Mucosa of stomach (tissue), 1 donor: ENCODE data around the gene KRTAP10-10.
"Not testable (repeated sequence)": the region's sequence is repeated elsewhere in the genome, so short reads cannot be mapped to it uniquely, and the experiment has no call there.

Experiments
- H3K27me3 ChIP-seq: one replicate; pipeline ENCODE4 v1.7.0; 2013; ENCODE audit warnings: mild to moderate bottlenecking, low read length; ENCODE audit not compliant: control insufficient read depth, insufficient read depth
- H3K36me3 ChIP-seq: one replicate; pipeline ENCODE4 v1.7.0; 2013; ENCODE audit warnings: low read length; ENCODE audit not compliant: control insufficient read depth, insufficient read depth
- H3K4me1 ChIP-seq: one replicate; pipeline ENCODE4 v1.7.0; 2013; ENCODE audit warnings: mild to moderate bottlenecking, low read length; ENCODE audit not compliant: control insufficient read depth, insufficient read depth
- H3K4me3 ChIP-seq: one replicate; pipeline ENCODE4 v1.7.0; 2013; ENCODE audit warnings: low read length
- H3K9ac ChIP-seq: one replicate; pipeline ENCODE4 v1.7.0; 2013; ENCODE audit warnings: mild to moderate bottlenecking, low read length, moderate library complexity
- H3K9me3 ChIP-seq: one replicate; pipeline ENCODE4 v1.7.0; 2013; ENCODE audit warnings: mild to moderate bottlenecking, low read length, moderate library complexity; ENCODE audit not compliant: control insufficient read depth
- donor health status: Pancreatic carcinoma.

The KRTAP10-10 gene

DNA sequence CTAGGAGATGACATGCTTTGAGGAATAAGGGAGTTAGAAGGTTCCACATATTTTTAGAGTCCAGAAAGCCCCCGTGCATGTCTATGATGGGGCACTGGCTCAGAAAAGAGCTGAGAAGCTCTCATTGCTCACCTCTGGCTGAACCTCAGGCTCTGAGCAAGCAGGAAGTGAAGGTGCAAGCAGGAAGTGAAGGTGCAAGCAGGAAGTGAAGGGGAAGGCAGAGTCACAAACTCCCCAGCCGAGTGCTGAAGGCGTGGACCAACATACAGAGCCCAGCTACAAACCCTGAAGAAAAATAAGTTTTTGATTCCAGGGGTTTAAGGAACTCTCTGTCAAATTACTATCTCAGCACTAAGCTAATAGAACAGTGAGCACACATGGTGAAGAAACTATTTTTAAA lies 18.2 kb upstream of the KRTAP10-10 start:
- H3K4me1 ChIP-seq, result no peaks in the 10 kb centered on the region
- no peak overlapping the region for H3K4me3 ChIP-seq
- H3K9me3 ChIP-seq, result no peaks in the 10 kb centered on the region
- H3K36me3 ChIP-seq, result no peaks in the 10 kb centered on the region
- H3K27me3 ChIP-seq, result no peaks in the 10 kb centered on the region
- no peak overlapping the region for H3K9ac ChIP-seq

GRCh38 chr21:44619886-44620285 lies 17.3 kb upstream of the KRTAP10-10 start:
- Histone ChIP-seq H3K27me3 (no peaks in the 10 kb centered on the region), H3K4me1 (no peaks in the 10 kb centered on the region), H3K36me3 (no peaks in the 10 kb centered on the region), H3K9me3 (no peaks in the 10 kb centered on the region), H3K9ac (no peak overlapping the region), H3K4me3 (no peak overlapping the region)

- Histone ChIP-seq H3K4me1 (no peaks in the 10 kb centered on the region), H3K9me3 (no peaks in the 10 kb centered on the region), H3K27me3 (peaks cover 5% of the 10 kb centered on the region), H3K36me3 (no peaks in the 10 kb centered on the region), H3K4me3 (no peak overlapping the region), H3K9ac (no peak overlapping the region)
These were observed 13.6 kb upstream of the KRTAP10-10 start for GRCh38 chr21:44623575-44623974.

- Histone ChIP-seq H3K9me3 (no peaks in the 10 kb centered on the region), H3K4me3 (no peak overlapping the region), H3K36me3 (no peaks in the 10 kb centered on the region), H3K9ac (no peak overlapping the region), H3K27me3 (peaks cover 10% of the 10 kb centered on the region), H3K4me1 (no peaks in the 10 kb centered on the region)
These were observed 11.4 kb upstream of the KRTAP10-10 start for GRCh38 chr21:44625756-44626155.

GRCh38 chr21:44626262-44626661 lies 10.9 kb upstream of the KRTAP10-10 start:
- Histone ChIP-seq H3K9me3 (no peaks in the 10 kb centered on the region), H3K9ac (no peak overlapping the region), H3K27me3 (peaks cover 10% of the 10 kb centered on the region), H3K36me3 (no peaks in the 10 kb centered on the region), H3K4me3 (no peak overlapping the region), H3K4me1 (no peaks in the 10 kb centered on the region)

- Histone ChIP-seq H3K9ac (no peak within 1 kb of the TSS), H3K36me3 (no peaks in the 10 kb centered on the region), H3K4me3 (no peak within 1 kb of the TSS), H3K9me3 (no peaks in the 10 kb centered on the region), H3K4me1 (no peaks in the 10 kb centered on the region), H3K27me3 (peaks cover 10% of the 10 kb centered on the region)
These were observed 10.4 kb upstream of the KRTAP10-10 start, which contains the start of gene KRTAP10-9 for GRCh38 chr21:44626673-44627143. KRTAP10-9 (plus strand) TSS chr21:44627093; CDS start chr21:44627172, 79 bp downstream.

DNA sequence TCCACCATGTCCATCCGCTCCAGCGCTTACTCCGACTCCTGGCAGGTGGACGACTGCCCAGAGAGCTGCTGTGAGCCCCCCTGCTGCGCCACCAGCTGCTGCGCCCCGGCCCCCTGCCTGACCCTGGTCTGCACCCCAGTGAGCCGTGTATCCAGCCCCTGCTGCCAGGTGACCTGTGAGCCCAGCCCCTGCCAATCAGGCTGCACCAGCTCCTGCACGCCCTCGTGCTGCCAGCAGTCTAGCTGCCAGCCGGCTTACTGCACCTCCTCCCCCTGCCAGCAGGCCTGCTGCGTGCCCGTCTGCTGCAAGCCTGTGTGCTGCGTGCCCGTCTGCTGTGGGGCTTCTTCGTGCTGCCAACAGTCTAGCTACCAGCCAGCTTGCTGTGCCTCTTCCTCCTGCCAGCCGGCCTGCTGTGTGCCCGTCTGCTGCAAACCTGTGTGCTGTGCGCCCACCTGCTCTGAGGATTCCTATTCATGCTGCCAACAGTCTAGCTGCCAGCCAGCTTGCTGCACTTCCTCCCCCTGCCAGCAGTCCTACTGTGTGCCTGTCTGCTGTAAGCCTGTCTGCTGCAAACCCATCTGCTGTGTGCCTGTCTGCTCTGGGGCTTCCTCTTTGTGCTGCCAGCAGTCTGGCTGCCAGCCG lies 9.9 kb upstream of the KRTAP10-10 start:
- H3K36me3 ChIP-seq, H3K9me3 ChIP-seq, H3K4me3 ChIP-seq, H3K9ac ChIP-seq, H3K27me3 ChIP-seq, H3K4me1 ChIP-seq: not testable (repeated sequence)

DNA sequence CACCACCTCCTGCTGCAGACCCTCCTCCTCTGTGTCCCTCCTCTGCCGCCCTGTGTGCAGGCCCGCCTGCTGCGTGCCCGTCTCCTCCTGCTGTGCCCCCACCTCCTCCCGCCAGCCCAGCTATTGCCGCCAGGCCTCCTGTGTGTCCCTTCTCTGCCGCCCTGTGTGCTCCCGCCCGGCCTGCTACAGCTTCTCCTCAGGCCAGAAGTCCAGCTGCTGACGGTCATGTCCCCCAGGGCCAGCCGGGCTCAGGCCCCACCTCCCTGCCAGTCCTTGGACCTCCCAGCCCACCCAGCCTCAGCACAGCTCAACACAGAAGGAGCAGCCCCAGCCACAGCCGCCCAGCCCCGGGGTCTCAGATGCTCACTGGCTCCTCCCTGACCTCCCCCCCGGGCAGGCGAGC lies 9.3 kb upstream of the KRTAP10-10 start:
- H3K9me3 ChIP-seq, H3K4me3 ChIP-seq, H3K36me3 ChIP-seq, H3K27me3 ChIP-seq, H3K4me1 ChIP-seq, H3K9ac ChIP-seq: not testable (repeated sequence)

DNA sequence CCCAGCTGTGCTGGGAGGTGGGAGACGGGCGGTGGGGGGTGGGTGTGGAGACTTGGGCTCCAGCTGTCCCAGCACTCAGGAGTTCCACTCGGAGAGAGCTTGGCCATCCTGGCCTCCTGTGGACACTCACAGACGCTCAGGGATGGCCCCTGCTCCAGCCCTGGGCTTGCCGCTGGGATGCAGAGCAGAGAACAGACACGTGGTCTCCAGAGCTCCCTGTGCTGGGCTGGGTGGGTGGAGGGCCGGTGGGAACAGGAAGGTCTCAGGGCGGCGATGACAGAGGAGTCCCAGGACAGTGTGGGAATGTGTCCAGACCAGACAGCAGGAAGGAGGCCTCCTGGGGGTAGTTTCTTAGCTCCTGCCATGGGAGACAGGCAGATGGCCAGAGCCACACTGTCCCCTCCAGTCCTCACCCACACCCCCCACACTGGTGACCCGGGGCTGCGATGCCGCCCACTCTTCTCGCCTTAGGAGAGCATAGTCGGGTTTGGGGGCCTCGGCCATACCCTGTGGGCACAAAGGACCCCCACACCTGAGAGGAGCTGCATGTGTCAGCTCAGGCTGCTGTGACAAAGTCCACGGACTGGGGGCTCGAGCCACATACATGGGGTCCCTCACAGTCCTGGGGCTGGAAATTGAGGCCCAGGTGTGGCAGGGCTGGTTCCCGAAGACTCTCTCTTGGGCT lies 8.3 kb upstream of the KRTAP10-10 start:
- Histone ChIP-seq H3K27me3 (peaks cover 10% of the 10 kb centered on the region), H3K9me3 (no peaks in the 10 kb centered on the region), H3K36me3 (no peaks in the 10 kb centered on the region), H3K4me1 (no peaks in the 10 kb centered on the region), H3K9ac (no peak overlapping the region), H3K4me3 (no peak overlapping the region)

DNA sequence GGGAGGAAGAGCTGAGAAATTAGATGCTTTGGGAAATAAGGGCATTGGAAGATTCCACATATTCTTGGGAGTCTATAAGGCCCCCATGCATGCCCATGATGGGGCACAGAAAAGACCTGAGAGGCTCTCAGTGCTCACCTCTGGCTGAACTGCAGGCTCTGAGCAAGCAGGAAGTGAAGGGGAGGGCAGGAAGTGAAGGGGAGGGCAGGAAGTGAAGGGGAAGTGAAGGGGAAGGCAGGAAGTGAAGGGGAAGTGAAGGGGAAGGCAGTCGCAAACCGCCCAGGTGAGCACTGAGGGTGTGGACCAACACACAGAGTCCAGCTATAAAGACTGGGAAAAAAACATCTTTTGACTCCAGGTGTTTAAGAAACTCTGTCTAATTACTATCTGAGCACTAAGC lies 6.7 kb upstream of the KRTAP10-10 start:
- Histone ChIP-seq H3K4me1 (no peaks in the 10 kb centered on the region), H3K4me3 (no peak overlapping the region), H3K36me3 (no peaks in the 10 kb centered on the region), H3K9ac (no peak overlapping the region), H3K27me3 (peaks cover 10% of the 10 kb centered on the region), H3K9me3 (no peaks in the 10 kb centered on the region)

DNA sequence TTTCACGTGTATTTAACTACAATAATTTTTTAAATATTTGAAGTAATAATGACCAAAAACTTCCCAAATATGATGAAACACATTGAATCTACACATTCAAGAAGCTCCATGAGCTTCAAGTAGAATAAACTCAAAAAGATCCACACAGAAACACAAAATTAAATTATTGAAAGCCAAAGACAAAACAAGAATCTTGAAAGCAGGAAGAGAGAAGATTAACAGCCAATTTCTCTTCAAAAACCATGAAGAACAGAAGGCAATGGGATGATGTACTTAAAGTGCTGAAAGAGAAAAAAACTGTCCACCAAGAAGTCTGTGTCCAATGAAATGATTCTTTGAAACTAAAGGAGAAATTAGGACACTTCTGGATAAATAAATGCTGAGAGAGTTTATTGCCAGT lies 5.1 kb upstream of the KRTAP10-10 start:
- Histone ChIP-seq H3K36me3 (no peaks in the 10 kb centered on the region), H3K27me3 (peaks cover 10% of the 10 kb centered on the region), H3K9ac (no peak overlapping the region), H3K4me3 (no peak overlapping the region), H3K4me1 (no peaks in the 10 kb centered on the region), H3K9me3 (no peaks in the 10 kb centered on the region)

DNA sequence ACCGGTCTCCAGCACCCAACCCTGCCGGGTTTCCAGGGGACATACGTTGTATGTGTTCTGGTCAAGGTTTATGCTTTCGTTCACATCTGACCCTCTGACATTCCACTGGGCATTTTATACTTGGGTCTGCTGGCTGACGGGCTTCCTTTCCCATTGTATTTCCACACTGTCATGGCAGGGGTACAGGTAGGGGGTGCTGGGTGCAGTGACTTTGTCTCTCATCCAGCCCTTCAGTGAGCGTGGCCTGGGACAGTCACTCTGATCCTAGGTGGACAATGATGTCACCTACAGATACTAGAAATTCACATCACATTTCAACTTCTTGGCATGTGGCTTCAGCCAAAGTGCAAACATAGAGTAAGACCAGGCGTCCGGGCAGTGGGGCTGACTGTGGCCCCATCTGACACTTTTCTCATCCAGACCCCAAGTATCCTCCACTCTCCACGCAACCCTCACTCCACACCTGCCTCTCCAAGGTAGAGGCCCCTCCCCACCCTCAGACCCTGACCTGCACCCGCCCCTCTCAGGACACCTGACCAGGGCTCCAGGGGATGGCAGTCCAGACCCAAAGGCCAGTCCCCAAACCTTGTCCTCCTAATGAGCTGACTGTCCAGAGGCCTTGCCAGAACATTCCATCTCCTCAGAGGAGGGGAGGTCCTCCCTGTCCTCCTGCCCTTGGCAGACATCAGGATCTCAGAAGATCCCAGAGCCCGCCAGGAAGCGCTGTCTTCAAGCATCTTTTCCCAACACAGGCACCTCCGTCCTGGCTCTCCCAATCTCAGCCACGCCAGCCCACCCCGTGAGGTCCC lies 743 bp upstream of the KRTAP10-10 start:
- Histone ChIP-seq H3K4me1 (no peaks in the 10 kb centered on the region), H3K27me3 (peaks cover 3% of the 10 kb centered on the region)

More for the DNA sequence above, 743 bp upstream of the KRTAP10-10 start:
- H3K9me3 ChIP-seq, result no peaks in the 10 kb centered on the region
- no peak overlapping the region for H3K4me3 ChIP-seq
- H3K9ac ChIP-seq, result no peak overlapping the region
- no peaks in the 10 kb centered on the region for H3K36me3 ChIP-seq
